GDM1 (cell line): ENCODE results near the gene PAIP1.
"Not testable (repeated sequence)": the region's sequence is repeated elsewhere in the genome, so short reads cannot be mapped to it uniquely, and the experiment has no call there.

Source experiments
- DNase-seq: peaks from one replicate; lab custom pipeline; 2025; lab: John Stamatoyannopoulos, UW

The PAIP1 gene

GRCh38 chr5:43570450-43571158, 13.7 kb upstream of the PAIP1 start:
- no peak for DNase-seq

GRCh38 chr5:43569236-43569746, 12.4 kb upstream of the PAIP1 start:
- no peak for DNase-seq

- no peak for DNase-seq
Observed at GRCh38 chr5:43567967-43568366, 11.1 kb upstream of the PAIP1 start.

GRCh38 chr5:43565043-43565442, 8.2 kb upstream of the PAIP1 start:
- DNase-seq, result no peak

GRCh38 chr5:43564289-43564850, 7.5 kb upstream of the PAIP1 start:
- DNase-seq, result no peak

- DNase-seq, result no peak
Observed at GRCh38 chr5:43563321-43563720, 6.4 kb upstream of the PAIP1 start.

- no peak for DNase-seq
Observed at GRCh38 chr5:43561356-43561755, 4.5 kb upstream of the PAIP1 start.

- DNase-seq, result no peak
Observed at GRCh38 chr5:43560128-43560527, 3.3 kb upstream of the PAIP1 start.

- not testable (repeated sequence) for DNase-seq
Observed at GRCh38 chr5:43556607-43556856, 345 bp downstream of the PAIP1 start.

- DNase-seq, result peak; percentile 40
Observed at GRCh38 chr5:43555895-43556606, 826 bp downstream of the PAIP1 start.

- no peak for DNase-seq
Observed at GRCh38 chr5:43554497-43554896, 2.4 kb downstream of the PAIP1 start.

- DNase-seq, result no peak
Observed at GRCh38 chr5:43553381-43553780, 3.5 kb downstream of the PAIP1 start.

- no peak for DNase-seq
Observed at GRCh38 chr5:43551731-43552130, 5.1 kb downstream of the PAIP1 start.

GRCh38 chr5:43549272-43549671, 7.6 kb downstream of the PAIP1 start:
- DNase-seq, result not testable (repeated sequence)

GRCh38 chr5:43548358-43548757, 8.5 kb downstream of the PAIP1 start:
- DNase-seq, result no peak

- DNase-seq, result no peak
Observed at GRCh38 chr5:43547532-43547931, 9.3 kb downstream of the PAIP1 start.

GRCh38 chr5:43543434-43543833, 13.4 kb downstream of the PAIP1 start:
- DNase-seq, result no peak

- DNase-seq, result no peak
Observed at GRCh38 chr5:43540746-43541145, 16.1 kb downstream of the PAIP1 start.

- DNase-seq, result no peak
Observed at GRCh38 chr5:43536972-43537371, 19.9 kb downstream of the PAIP1 start.

- DNase-seq, result no peak
Observed at GRCh38 chr5:43533646-43534045, 23.2 kb downstream of the PAIP1 start.

- DNase-seq, result no peak
Observed at GRCh38 chr5:43530648-43531047, 26.2 kb downstream of the PAIP1 start.

GRCh38 chr5:43523662-43524072, 33.2 kb downstream of the PAIP1 start:
- DNase-seq, result no peak

GRCh38 chr5:43520615-43521014, 36.3 kb downstream of the PAIP1 start:
- DNase-seq, result no peak

- no peak for DNase-seq
Observed at GRCh38 chr5:43515678-43516048, 41.2 kb downstream of the PAIP1 start.
